ENCODE data around the gene OSBPL7. TPM values are rescaled to one million over a fixed set of nuclear protein-coding genes. Genes with fewer than 3 reads are reported as not detected.

Gene OSBPL7
- total RNA-seq, 1 experiment from 2014 or later = 20.5 TPM

GRCh38 chr17:47797797-47798196 lies 23.8 kb downstream of the OSBPL7 start:
- ATAC-seq (no peak), DNase-seq (ENCODE audit: low read depth, low spot score) (no peak)
- TF ChIP-seq, protein P1, sequence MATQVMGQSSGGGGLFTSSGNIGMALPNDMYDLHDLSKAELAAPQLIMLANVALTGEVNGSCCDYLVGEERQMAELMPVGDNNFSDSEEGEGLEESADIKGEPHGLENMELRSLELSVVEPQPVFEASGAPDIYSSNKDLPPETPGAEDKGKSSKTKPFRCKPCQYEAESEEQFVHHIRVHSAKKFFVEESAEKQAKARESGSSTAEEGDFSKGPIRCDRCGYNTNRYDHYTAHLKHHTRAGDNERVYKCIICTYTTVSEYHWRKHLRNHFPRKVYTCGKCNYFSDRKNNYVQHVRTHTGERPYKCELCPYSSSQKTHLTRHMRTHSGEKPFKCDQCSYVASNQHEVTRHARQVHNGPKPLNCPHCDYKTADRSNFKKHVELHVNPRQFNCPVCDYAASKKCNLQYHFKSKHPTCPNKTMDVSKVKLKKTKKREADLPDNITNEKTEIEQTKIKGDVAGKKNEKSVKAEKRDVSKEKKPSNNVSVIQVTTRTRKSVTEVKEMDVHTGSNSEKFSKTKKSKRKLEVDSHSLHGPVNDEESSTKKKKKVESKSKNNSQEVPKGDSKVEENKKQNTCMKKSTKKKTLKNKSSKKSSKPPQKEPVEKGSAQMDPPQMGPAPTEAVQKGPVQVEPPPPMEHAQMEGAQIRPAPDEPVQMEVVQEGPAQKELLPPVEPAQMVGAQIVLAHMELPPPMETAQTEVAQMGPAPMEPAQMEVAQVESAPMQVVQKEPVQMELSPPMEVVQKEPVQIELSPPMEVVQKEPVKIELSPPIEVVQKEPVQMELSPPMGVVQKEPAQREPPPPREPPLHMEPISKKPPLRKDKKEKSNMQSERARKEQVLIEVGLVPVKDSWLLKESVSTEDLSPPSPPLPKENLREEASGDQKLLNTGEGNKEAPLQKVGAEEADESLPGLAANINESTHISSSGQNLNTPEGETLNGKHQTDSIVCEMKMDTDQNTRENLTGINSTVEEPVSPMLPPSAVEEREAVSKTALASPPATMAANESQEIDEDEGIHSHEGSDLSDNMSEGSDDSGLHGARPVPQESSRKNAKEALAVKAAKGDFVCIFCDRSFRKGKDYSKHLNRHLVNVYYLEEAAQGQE (IDR thresholded peaks at IDR 0.05; ENCODE audit: low read depth) = peak; percentile 76
- TF ChIP-seq SRF (IDR thresholded peaks at IDR 0.05; ENCODE audit: low read depth) = no peak
- Histone ChIP-seq H3K27ac (ENCODE audit: low read depth, low read length) (no peak overlapping the region), H3K4me1 (ENCODE audit: control insufficient read depth in 1 of 2, insufficient read depth in 2 of 2, low read length in 2 of 2) (no peaks in the 10 kb centered on the region), H3K4me3 (replicated peaks in 1 of 2; ENCODE audit: low read depth in 1 of 2, low read length in 2 of 2) (no peak overlapping the region), H3K9me2 (ENCODE audit: insufficient read depth) (no peaks in the 10 kb centered on the region), H3K9me3 (ENCODE audit: control insufficient read depth in 1 of 2, insufficient read depth in 1 of 2, low read depth in 1 of 2, low read length in 2 of 2) (no peaks in the 10 kb centered on the region), H3K4me2 (ENCODE audit: low read length) (no peak overlapping the region), H3K27me3 (ENCODE audit: insufficient read depth, low read length) (peaks cover 27% of the 10 kb centered on the region), H3K79me2 (ENCODE audit: insufficient read depth, low read length) (no peaks in the 10 kb centered on the region), H2AFZ (ENCODE audit: low read depth, low read length, poor library complexity, severe bottlenecking) (no peak overlapping the region), H3K36me3 (ENCODE audit: control insufficient read depth in 1 of 2, insufficient read depth in 2 of 2, low read length in 2 of 2) (no peaks in the 10 kb centered on the region), H4K20me1 (ENCODE audit: insufficient read depth) (no peaks in the 10 kb centered on the region), H3K9ac (ENCODE audit: low read length) (no peak overlapping the region)
- intact Hi-C loops (cut with micrococcal nuclease) = no loop called here
- RAD21 ChIA-PET (ENCODE audit: low non-redundant PET in 1 of 2, low total read pairs in 2 of 2, uncharacterized antibody in 2 of 2, unreplicated experiment in 2 of 2) = no interaction called here
- BruUV-seq (replicated peaks) = no TSS peak
- CTCF ChIA-PET = interaction anchor here (0.6 kb wide), 1 partner anchor 37 kb away, joined by 3 read pairs; no protein-coding TSS in a partner anchor
- POLR2A ChIA-PET = no interaction called here

DNA sequence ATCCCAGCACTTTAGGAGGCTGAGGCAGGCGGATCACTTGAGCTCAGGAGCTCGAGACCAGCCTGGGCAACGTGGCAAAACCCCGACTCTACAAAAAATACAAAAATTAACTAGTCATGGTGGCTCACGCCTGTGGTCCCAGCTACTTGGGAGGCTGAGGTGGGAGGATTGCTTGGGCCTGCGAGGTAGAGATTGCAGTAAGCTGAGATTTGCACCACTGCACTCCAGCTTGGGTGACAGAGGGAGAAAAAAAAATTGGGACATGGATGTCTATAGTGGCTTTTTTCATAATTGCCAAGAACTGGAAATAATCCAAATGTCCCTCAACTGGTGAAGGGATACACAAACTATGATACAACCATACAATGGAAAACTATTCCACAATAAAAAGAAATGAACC lies 28.6 kb downstream of the OSBPL7 start:
- no peaks in the 10 kb centered on the region for H3K9me3 ChIP-seq (ENCODE audit: control insufficient read depth in 1 of 2, insufficient read depth in 1 of 2, low read depth in 1 of 2, low read length in 2 of 2)
- RAD21 ChIA-PET (ENCODE audit: low non-redundant PET in 1 of 2, low total read pairs in 2 of 2, uncharacterized antibody in 2 of 2, unreplicated experiment in 2 of 2) = no interaction called here

More for the DNA sequence above, 28.6 kb downstream of the OSBPL7 start:
- Histone ChIP-seq H2AFZ (ENCODE audit: low read depth, low read length, poor library complexity, severe bottlenecking) (no peak overlapping the region), H3K27ac (ENCODE audit: low read depth, low read length) (no peak overlapping the region), H3K27me3 (ENCODE audit: insufficient read depth, low read length) (peaks cover 63% of the 10 kb centered on the region), H3K9me2 (ENCODE audit: insufficient read depth) (no peaks in the 10 kb centered on the region), H3K9ac (ENCODE audit: low read length) (no peak overlapping the region), H3K4me1 (ENCODE audit: control insufficient read depth in 1 of 2, insufficient read depth in 2 of 2, low read length in 2 of 2) (peaks cover 0 to 4% of the 10 kb centered on the region in 2 experiments; a peak in 1 of 4 replicates), H3K4me2 (ENCODE audit: low read length) (no peak overlapping the region), H3K36me3 (ENCODE audit: control insufficient read depth in 1 of 2, insufficient read depth in 2 of 2, low read length in 2 of 2) (no peaks in the 10 kb centered on the region), H3K79me2 (ENCODE audit: insufficient read depth, low read length) (no peaks in the 10 kb centered on the region), H4K20me1 (ENCODE audit: insufficient read depth) (no peaks in the 10 kb centered on the region), H3K4me3 (replicated peaks in 1 of 2; ENCODE audit: low read depth in 1 of 2, low read length in 2 of 2) (no peak overlapping the region)
- CTCF ChIA-PET = no interaction called here
- TF ChIP-seq POLR2AphosphoS5 (IDR thresholded peaks at IDR 0.05; ENCODE audit: low read depth, low read length) = no peak
- no peak for TF ChIP-seq EZH2 (IDR thresholded peaks at IDR 0.05)
- no peak for TF ChIP-seq EZH2phosphoT487 (IDR thresholded peaks at IDR 0.05; ENCODE audit: borderline replicate concordance)
- no peak for TF ChIP-seq ATF3 (IDR thresholded peaks at IDR 0.05)
- intact Hi-C loops (cut with micrococcal nuclease) = loop anchor here (5.0 kb wide), 1 partner anchor 41 kb away; no protein-coding TSS in a partner anchor
- POLR2A ChIA-PET = no interaction called here
- no peak for DNase-seq (ENCODE audit: low read depth, low spot score)
- ATAC-seq = no peak
- BruUV-seq (replicated peaks) = no TSS peak

Data from HCT116 (cell line).